Liver (tissue), 9 donors: Measurements from ENCODE around the gene DEDD2. TPM values are rescaled to one million over a fixed set of nuclear protein-coding genes. Genes with fewer than 3 reads are reported as not detected.

ENCODE experiments used
- DNase-seq: peaks from one replicate; pipeline ENCODE4 v3.0.0-alpha.2; 2017; ENCODE audit warnings: low spot score
- H3K27ac ChIP-seq, 2 donors: one replicate each; pipeline ENCODE4 v1.7.0; 2013; ENCODE audit warnings: inconsistent platforms in 2 of 2, low read length in 2 of 2, control low read depth in 1 of 2, low read depth in 1 of 2, mild to moderate bottlenecking in 1 of 2
- H3K27me3 ChIP-seq, 4 donors: one replicate each; pipeline versions ENCODE4 v1.6.1 to v1.7.0; 2013; ENCODE audit warnings: low read length in 3 of 4, inconsistent platforms in 1 of 4, mild to moderate bottlenecking in 1 of 4, moderate library complexity in 1 of 4; ENCODE audit not compliant: control insufficient read depth in 4 of 4, insufficient read depth in 4 of 4
- H3K36me3 ChIP-seq, 4 donors: one replicate each; pipeline versions ENCODE4 v1.6.1 to v1.7.0; 2013; ENCODE audit warnings: low read length in 3 of 4, mild to moderate bottlenecking in 3 of 4, low read depth in 1 of 4, moderate library complexity in 1 of 4; ENCODE audit not compliant: control insufficient read depth in 4 of 4, insufficient read depth in 3 of 4
- H3K4me1 ChIP-seq, 4 donors: one replicate each; pipeline versions ENCODE4 v1.6.1 to v1.7.0; 2013; ENCODE audit warnings: low read length in 3 of 4, mild to moderate bottlenecking in 3 of 4, moderate library complexity in 1 of 4; ENCODE audit not compliant: control insufficient read depth in 4 of 4, insufficient read depth in 4 of 4
- H3K4me3 ChIP-seq, 3 donors: one replicate each; pipeline versions ENCODE4 v1.6.1 to v1.7.0; 2013; ENCODE audit warnings: low read length in 3 of 3, control low read depth in 1 of 3, low read depth in 1 of 3, mild to moderate bottlenecking in 1 of 3
- H3K9ac ChIP-seq, 2 donors: one replicate each; pipeline ENCODE4 v1.7.0; 2013; ENCODE audit warnings: low read length in 2 of 2, mild to moderate bottlenecking in 2 of 2, moderate library complexity in 2 of 2, control low read depth in 1 of 2, low read depth in 1 of 2
- H3K9me3 ChIP-seq, 4 donors: one replicate each; pipeline versions ENCODE4 v1.6.1 to v1.7.0; 2013; ENCODE audit warnings: low read length in 3 of 4; ENCODE audit not compliant: control insufficient read depth in 4 of 4
- EGR1 ChIP-seq, 2 donors: IDR thresholded peaks; 2 replicates each; pipeline ENCODE4 v1.6.1; 2016 to 2018; ENCODE audit warnings: antibody characterized with exemption in 2 of 2, low read depth in 2 of 2
- GABPA ChIP-seq, 2 donors: IDR thresholded peaks in 1 of 2; conservative IDR thresholded peaks in 1 of 2; 2 replicates each; pipeline ENCODE4 v1.6.1; 2016; ENCODE audit warnings: antibody characterized with exemption in 2 of 2, mild to moderate bottlenecking in 1 of 2, moderate library complexity in 1 of 2
- HNF4A ChIP-seq, 2 donors: conservative IDR thresholded peaks; 2 replicates each; pipeline ENCODE4 v1.6.1; 2016; ENCODE audit warnings: antibody characterized with exemption in 2 of 2, mild to moderate bottlenecking in 2 of 2
- JUND ChIP-seq, 2 donors: IDR thresholded peaks; 2 replicates each; pipeline ENCODE4 v1.6.1; 2016; ENCODE audit warnings: antibody characterized with exemption in 2 of 2
- NR2F2 ChIP-seq: IDR thresholded peaks from 2 replicates; pipeline ENCODE4 v1.6.1; 2016; ENCODE audit warnings: antibody characterized with exemption
- RXRA ChIP-seq, 2 donors: IDR thresholded peaks; 2 replicates each; pipeline ENCODE4 v1.6.1; 2017 to 2018; ENCODE audit warnings: antibody characterized with exemption in 2 of 2, mild to moderate bottlenecking in 1 of 2
- SP1 ChIP-seq: IDR thresholded peaks from 2 replicates; pipeline ENCODE4 v1.6.1; 2018; ENCODE audit warnings: antibody characterized with exemption, mild to moderate bottlenecking
- TAF1 ChIP-seq: conservative IDR thresholded peaks from 2 replicates; pipeline ENCODE4 v1.6.1; 2016; ENCODE audit warnings: antibody characterized with exemption, mild to moderate bottlenecking
- WGBS: extraction: QIAGEN DNeasy Blood & Tissue Kit; methylation state at CpG from one replicate; pipeline ENCODE4 v1.1.7; 2013; 5-methylcytosine and 5-hydroxymethylcytosine counted together
- polyA plus RNA-seq, 2 donors: library from polyadenylated mRNA; stranded (reverse) in 1 of 2; unstranded in 1 of 2; fragments of 200-250 nt in 1 of 2; fragments of >200 nt in 1 of 2; fragmentation: Nextera tagmentation in 1 of 2; extraction: Ambion mirVana in 1 of 2; gene quantifications; one replicate each; pipeline versions ENCODE4 v1.2.1 to v1.2.3, GENCODE V29; 2013 to 2015
- total RNA-seq, 2 donors: library from RNA; depleted of rRNA; stranded (reverse); fragments of >200 nt; gene quantifications; one replicate each; pipeline ENCODE4 v1.2.3, GENCODE V29; 2014
- TF ChIP-seq, protein P1 (sequence below): IDR thresholded peaks from 2 replicates; pipeline ENCODE4 v1.6.1; 2016; ENCODE audit warnings: antibody characterized with exemption
- TF ChIP-seq, protein P2 (sequence below): IDR thresholded peaks from 2 replicates; pipeline ENCODE4 v1.6.1; 2016; ENCODE audit warnings: antibody characterized with exemption, mild to moderate bottlenecking
- TF ChIP-seq, protein P3 (sequence below): fragments of 150-350 bp; IDR thresholded peaks from 2 replicates; pipeline ENCODE4 v1.5.1; 2017; ENCODE audit warnings: improper control_type of control experiment, low read depth, low read length; ENCODE audit not compliant: missing input control
- TF ChIP-seq, protein P4 (sequence below): IDR thresholded peaks from 2 replicates; pipeline ENCODE4 v1.6.1; 2016; ENCODE audit warnings: antibody characterized with exemption
- TF ChIP-seq, protein P5 (sequence below): IDR thresholded peaks from 2 replicates; pipeline ENCODE4 v1.6.1; 2016; ENCODE audit warnings: antibody characterized with exemption
- donor health status: healthy.
- donor health status: healthy.
- donor health status: healthy.
- donor health status: healthy.
- donor health status: healthy.

DEDD2 gene
- total and polyA plus RNA-seq, 4 donors: 9.6 to 47.1 (median 16.4) TPM

DNA sequence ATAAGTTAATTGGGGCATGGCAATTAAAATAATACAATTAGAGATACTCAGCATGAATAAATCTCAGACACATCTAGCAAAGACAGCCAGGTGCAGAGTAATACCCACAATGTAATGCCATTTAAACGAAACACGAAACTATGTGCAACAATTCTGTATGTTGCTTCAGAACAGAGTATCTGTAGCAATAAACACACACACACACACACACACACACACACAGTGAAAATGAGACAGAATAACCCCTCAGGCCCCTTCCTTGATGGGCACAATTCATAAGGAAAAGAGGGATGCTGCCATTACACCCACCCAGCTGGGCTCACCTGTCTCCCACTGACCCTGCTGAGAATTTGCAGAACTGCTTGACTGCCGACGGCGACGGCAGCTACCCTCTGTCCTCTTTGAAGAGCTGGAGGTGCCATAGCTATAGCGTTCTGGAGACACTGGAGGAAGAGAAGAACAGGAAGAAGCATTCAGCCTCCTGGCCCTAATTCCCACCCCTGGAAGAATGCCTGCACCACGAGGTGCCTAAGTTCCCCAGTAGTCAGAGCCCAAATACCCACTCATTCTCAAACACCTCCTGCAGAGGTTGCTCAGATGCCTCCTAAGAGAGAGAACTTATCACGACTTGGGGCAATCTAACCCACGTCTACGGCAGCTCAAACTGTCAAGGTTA lies 2.5 kb downstream of the DEDD2 start:
- DNase-seq: no peak
- no peak overlapping the region for H3K4me3 ChIP-seq
- peaks cover 2 to 18% (median 10%) of the 10 kb centered on the region in 4 donors for H3K36me3 ChIP-seq
- H3K9me3 ChIP-seq: no peaks in the 10 kb centered on the region
- peaks cover 15 to 29% (median 19%) of the 10 kb centered on the region in 4 donors for H3K4me1 ChIP-seq
- no peak overlapping the region for H3K9ac ChIP-seq
- 84% methylated on average over 11 of the region's 11 CpGs for WGBS
- no peak overlapping the region for H3K27ac ChIP-seq
- TF ChIP-seq NR2F2 (no peak), RXRA (IDR thresholded peaks at IDR 0.05) (no peak)
- TF ChIP-seq, protein P1, sequence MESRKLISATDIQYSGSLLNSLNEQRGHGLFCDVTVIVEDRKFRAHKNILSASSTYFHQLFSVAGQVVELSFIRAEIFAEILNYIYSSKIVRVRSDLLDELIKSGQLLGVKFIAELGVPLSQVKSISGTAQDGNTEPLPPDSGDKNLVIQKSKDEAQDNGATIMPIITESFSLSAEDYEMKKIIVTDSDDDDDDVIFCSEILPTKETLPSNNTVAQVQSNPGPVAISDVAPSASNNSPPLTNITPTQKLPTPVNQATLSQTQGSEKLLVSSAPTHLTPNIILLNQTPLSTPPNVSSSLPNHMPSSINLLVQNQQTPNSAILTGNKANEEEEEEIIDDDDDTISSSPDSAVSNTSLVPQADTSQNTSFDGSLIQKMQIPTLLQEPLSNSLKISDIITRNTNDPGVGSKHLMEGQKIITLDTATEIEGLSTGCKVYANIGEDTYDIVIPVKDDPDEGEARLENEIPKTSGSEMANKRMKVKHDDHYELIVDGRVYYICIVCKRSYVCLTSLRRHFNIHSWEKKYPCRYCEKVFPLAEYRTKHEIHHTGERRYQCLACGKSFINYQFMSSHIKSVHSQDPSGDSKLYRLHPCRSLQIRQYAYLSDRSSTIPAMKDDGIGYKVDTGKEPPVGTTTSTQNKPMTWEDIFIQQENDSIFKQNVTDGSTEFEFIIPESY: no peak
- no peaks in the 10 kb centered on the region for H3K27me3 ChIP-seq

DNA sequence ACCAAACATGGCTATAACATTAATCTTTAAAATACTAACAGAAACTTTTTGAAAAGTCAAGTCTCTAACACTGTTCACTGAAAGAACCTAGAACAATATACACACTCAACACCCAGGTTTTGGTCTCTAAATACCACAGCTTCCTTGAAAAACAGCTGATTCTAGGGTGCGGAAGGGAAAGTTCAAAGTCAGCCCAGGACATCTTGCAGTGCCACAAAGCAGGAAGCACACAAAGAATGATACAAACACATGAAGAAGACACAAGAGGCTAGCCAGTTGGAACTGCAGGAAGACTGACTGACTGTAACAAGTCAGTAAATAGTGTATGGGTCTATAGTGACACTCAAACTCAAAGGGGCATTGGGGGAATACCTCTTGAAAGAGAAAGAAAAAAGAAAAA lies 4.6 kb downstream of the DEDD2 start:
- no peak overlapping the region for H3K4me3 ChIP-seq
- TF ChIP-seq JUND (IDR thresholded peaks at IDR 0.05): no peak
- no peak for TF ChIP-seq SP1
- TF ChIP-seq, protein P1: no peak
- TF ChIP-seq GABPA (IDR thresholded peaks at IDR 0.05 in 1 of 2, conservative IDR thresholded peaks at IDR 0.05 in 1 of 2): no peak
- TF ChIP-seq, protein P2, sequence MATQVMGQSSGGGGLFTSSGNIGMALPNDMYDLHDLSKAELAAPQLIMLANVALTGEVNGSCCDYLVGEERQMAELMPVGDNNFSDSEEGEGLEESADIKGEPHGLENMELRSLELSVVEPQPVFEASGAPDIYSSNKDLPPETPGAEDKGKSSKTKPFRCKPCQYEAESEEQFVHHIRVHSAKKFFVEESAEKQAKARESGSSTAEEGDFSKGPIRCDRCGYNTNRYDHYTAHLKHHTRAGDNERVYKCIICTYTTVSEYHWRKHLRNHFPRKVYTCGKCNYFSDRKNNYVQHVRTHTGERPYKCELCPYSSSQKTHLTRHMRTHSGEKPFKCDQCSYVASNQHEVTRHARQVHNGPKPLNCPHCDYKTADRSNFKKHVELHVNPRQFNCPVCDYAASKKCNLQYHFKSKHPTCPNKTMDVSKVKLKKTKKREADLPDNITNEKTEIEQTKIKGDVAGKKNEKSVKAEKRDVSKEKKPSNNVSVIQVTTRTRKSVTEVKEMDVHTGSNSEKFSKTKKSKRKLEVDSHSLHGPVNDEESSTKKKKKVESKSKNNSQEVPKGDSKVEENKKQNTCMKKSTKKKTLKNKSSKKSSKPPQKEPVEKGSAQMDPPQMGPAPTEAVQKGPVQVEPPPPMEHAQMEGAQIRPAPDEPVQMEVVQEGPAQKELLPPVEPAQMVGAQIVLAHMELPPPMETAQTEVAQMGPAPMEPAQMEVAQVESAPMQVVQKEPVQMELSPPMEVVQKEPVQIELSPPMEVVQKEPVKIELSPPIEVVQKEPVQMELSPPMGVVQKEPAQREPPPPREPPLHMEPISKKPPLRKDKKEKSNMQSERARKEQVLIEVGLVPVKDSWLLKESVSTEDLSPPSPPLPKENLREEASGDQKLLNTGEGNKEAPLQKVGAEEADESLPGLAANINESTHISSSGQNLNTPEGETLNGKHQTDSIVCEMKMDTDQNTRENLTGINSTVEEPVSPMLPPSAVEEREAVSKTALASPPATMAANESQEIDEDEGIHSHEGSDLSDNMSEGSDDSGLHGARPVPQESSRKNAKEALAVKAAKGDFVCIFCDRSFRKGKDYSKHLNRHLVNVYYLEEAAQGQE: no peak
- TF ChIP-seq, protein P3, sequence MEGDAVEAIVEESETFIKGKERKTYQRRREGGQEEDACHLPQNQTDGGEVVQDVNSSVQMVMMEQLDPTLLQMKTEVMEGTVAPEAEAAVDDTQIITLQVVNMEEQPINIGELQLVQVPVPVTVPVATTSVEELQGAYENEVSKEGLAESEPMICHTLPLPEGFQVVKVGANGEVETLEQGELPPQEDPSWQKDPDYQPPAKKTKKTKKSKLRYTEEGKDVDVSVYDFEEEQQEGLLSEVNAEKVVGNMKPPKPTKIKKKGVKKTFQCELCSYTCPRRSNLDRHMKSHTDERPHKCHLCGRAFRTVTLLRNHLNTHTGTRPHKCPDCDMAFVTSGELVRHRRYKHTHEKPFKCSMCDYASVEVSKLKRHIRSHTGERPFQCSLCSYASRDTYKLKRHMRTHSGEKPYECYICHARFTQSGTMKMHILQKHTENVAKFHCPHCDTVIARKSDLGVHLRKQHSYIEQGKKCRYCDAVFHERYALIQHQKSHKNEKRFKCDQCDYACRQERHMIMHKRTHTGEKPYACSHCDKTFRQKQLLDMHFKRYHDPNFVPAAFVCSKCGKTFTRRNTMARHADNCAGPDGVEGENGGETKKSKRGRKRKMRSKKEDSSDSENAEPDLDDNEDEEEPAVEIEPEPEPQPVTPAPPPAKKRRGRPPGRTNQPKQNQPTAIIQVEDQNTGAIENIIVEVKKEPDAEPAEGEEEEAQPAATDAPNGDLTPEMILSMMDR: no peak
- TF ChIP-seq RXRA (IDR thresholded peaks at IDR 0.05): no peak
- TF ChIP-seq, protein P4, sequence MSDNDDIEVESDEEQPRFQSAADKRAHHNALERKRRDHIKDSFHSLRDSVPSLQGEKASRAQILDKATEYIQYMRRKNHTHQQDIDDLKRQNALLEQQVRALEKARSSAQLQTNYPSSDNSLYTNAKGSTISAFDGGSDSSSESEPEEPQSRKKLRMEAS: no peak
- no peak for TF ChIP-seq TAF1
- no peak for TF ChIP-seq EGR1 (IDR thresholded peaks at IDR 0.05; ENCODE audit: low read depth in 2 of 2)
- TF ChIP-seq, protein P5, sequence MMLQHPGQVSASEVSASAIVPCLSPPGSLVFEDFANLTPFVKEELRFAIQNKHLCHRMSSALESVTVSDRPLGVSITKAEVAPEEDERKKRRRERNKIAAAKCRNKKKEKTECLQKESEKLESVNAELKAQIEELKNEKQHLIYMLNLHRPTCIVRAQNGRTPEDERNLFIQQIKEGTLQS: no peak
- no peak for TF ChIP-seq HNF4A (conservative IDR thresholded peaks at IDR 0.05)
- H3K36me3 ChIP-seq: peaks cover 4 to 37% (median 27%) of the 10 kb centered on the region in 4 donors
- H3K9ac ChIP-seq: no peak overlapping the region
- H3K27ac ChIP-seq: no peak overlapping the region
- peaks cover 5 to 19% (median 12%) of the 10 kb centered on the region in 4 donors for H3K4me1 ChIP-seq
- no peak for DNase-seq
- no peaks in the 10 kb centered on the region for H3K27me3 ChIP-seq
- 79% methylated on average over 1 of the region's 1 CpG for WGBS
- H3K9me3 ChIP-seq: no peaks in the 10 kb centered on the region
